Measurements from ENCODE around the gene ADAM30. TPM values are rescaled to one million over a fixed set of nuclear protein-coding genes. Genes with fewer than 3 reads are reported as not detected.

ADAM30 gene
- total and polyA plus RNA-seq, 2 of the 13 experiments (the other 11 are each of a cell fraction or from before 2014, with no cell fraction given), result not detected

GRCh38 chr1:119873135-119874015, 22.9 kb downstream of the ADAM30 start (continued):
- TF ChIP-seq AHDC1 (CRISPR knock-in tag; IDR thresholded peaks at IDR 0.05; ENCODE audit: borderline replicate concordance) (no peak), SNAPC2 (CRISPR knock-in tag; IDR thresholded peaks at IDR 0.05) (no peak), ZNF550 (CRISPR knock-in tag; IDR thresholded peaks at IDR 0.05; ENCODE audit: borderline replicate concordance) (no peak), HNF4A (CRISPR knock-in tag; IDR thresholded peaks at IDR 0.05) (no peak)

GRCh38 chr1:119871881-119872280, 24.4 kb downstream of the ADAM30 start:
- no peaks in the 10 kb centered on the region for H3K79me2 ChIP-seq (ENCODE audit: insufficient read depth, low read length)
- H3K4me2 ChIP-seq (ENCODE audit: low read depth, low read length), result no peak overlapping the region
- no peaks in the 10 kb centered on the region for H4K20me1 ChIP-seq (ENCODE audit: insufficient read depth, low read length)
- H3K4me1 ChIP-seq (ENCODE audit: insufficient read depth, low read length), result peaks cover 8% of the 10 kb centered on the region
- no TSS peak for BruUV-seq (replicated peaks)
- H3K36me3 ChIP-seq (replicated peaks in 1 of 2; ENCODE audit: control insufficient read depth in 1 of 2, insufficient read depth in 2 of 2, low read length in 2 of 2), result no peaks in the 10 kb centered on the region
- intact Hi-C loops (cut with micrococcal nuclease; ENCODE audit: unreplicated experiment), result loop anchor here (1.0 to 10.0 kb wide), 4 partner anchors 63 to 273 kb away; no protein-coding TSS in a partner anchor
- DNase-seq (ENCODE audit: low spot score), result no peak
- H2AFZ ChIP-seq (ENCODE audit: low read length), result no peak overlapping the region
- POLR2A ChIA-PET, result no interaction called here
- H3K9me3 ChIP-seq (ENCODE audit: low read length), result no peaks in the 10 kb centered on the region
- FAIRE-seq, result no peak
- H3K27ac ChIP-seq (ENCODE audit: extremely low read length, insufficient read depth, low read length), result no peak overlapping the region
- in situ Hi-C loops (cut with HindIII; ENCODE audit: extremely low pct_ligation_motif_present, low pct_unique_long_range_greater_than_20kb), result loop anchor here (10.0 kb wide), 1 partner anchor 93 kb away; no protein-coding TSS in a partner anchor
- ATAC-seq, result no peak
- WGBS (ENCODE audit: low lambda C conversion rate), result 44% methylated on average over 4 of the region's 4 CpGs
- no peak for TF ChIP-seq GATAD2A (CRISPR knock-in tag; IDR thresholded peaks at IDR 0.05)
- H3K27me3 ChIP-seq (ENCODE audit: control insufficient read depth in 1 of 2, insufficient read depth in 2 of 2, low read length in 2 of 2), result 0 out of 5 replicates have a peak, but pooled peaks cover 1 to 8% of the 10 kb centered on the region in 2 experiments
- CTCF ChIA-PET (ENCODE audit: low intra/inter-chr PET ratio, low total read pairs), result interaction anchor here (1.6 kb wide), 1 partner anchor 96 kb away, joined by 7 read pairs; no protein-coding TSS in a partner anchor
- no peak overlapping the region for H3K9ac ChIP-seq (ENCODE audit: insufficient read depth, low read depth, low read length)
- H3K4me3 ChIP-seq (replicated peaks in 1 of 3; ENCODE audit: insufficient read depth in 1 of 3, low read depth in 2 of 3, low read length in 3 of 3), result no peak overlapping the region

Measured in HepG2 (cell line).